Measurements from ENCODE around the gene GDF2.

GDF2 gene

GRCh38 chr10:47354165-47354564 lies 31.9 kb downstream of the GDF2 start:
- Mint-ChIP-seq H3K4me1 (ENCODE audit: low read depth) (no peaks in the 10 kb centered on the region), H3K4me3 (no peak overlapping the region), H3K36me3 (ENCODE audit: low read depth) (no peaks in the 10 kb centered on the region), H3K27ac (no peak overlapping the region), H3K27me3 (no peaks in the 10 kb centered on the region), H3K9me3 (no peaks in the 10 kb centered on the region)
- DNase-seq: no peak

DNA sequence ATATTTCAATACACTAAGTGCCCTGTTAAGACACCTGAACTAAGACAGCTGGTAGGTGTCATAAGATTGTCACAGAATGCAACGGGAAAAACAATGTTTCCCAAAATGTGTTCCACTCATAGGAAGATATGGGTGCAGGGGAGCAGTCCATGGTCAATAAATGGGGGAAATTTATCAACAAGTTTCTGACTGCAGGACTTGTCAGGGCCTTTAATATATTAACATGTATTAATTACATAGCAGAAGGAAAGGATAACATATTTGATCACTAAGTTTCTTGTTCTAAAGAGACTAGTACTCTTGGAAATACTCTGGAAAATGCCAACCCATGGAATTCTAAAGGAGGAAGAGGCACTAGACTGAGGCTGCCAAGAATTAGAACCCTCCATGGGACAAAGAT lies 32.6 kb downstream of the GDF2 start:
- Mint-ChIP-seq H3K27ac (no peak overlapping the region), H3K27me3 (no peaks in the 10 kb centered on the region), H3K4me3 (no peak overlapping the region), H3K4me1 (ENCODE audit: low read depth) (no peaks in the 10 kb centered on the region), H3K36me3 (ENCODE audit: low read depth) (no peaks in the 10 kb centered on the region), H3K9me3 (no peaks in the 10 kb centered on the region)
- DNase-seq: no peak

DNA sequence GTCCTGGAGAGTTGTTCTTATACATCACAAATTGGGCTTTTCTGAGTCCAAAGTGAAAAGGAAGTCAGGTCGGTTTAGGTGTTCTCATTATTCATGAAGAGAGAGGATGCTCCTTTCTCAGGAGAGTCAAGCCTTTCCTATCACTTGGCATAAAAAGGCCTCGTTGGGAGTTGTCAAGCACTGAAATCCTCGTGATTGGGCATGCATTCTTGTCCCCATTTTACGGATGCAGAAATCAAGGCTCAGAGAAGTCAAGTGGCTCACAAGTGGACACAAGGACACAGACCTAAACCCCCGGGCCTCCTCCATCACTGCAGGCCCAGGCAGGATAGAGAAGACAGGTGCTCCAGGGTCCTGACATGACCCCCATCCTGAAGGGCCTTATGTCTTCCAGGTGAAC lies 34.5 kb downstream of the GDF2 start:
- Mint-ChIP-seq H3K4me1 (ENCODE audit: low read depth) (no peaks in the 10 kb centered on the region), H3K4me3 (no peak overlapping the region), H3K36me3 (ENCODE audit: low read depth) (no peaks in the 10 kb centered on the region), H3K27me3 (no peaks in the 10 kb centered on the region), H3K9me3 (no peaks in the 10 kb centered on the region), H3K27ac (no peak overlapping the region)
- no peak for DNase-seq

DNA sequence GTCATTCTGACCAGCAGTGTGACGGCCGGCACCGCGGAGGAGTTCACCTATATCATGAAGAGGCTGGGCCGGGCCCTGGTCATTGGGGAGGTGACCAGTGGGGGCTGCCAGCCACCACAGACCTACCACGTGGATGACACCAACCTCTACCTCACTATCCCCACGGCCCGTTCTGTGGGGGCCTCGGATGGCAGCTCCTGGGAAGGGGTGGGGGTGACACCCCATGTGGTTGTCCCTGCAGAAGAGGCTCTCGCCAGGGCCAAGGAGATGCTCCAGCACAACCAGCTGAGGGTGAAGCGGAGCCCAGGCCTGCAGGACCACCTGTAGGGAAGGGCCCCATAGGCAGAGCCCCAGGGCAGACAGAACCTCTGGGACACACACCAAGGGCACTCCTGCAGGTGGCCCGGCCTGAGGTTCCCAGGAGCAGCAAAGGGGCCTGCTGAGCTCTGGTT lies 34.9 kb downstream of the GDF2 start:
- Mint-ChIP-seq H3K27ac (no peak overlapping the region), H3K9me3 (no peaks in the 10 kb centered on the region), H3K4me1 (ENCODE audit: low read depth) (no peaks in the 10 kb centered on the region), H3K36me3 (ENCODE audit: low read depth) (no peaks in the 10 kb centered on the region), H3K4me3 (no peak overlapping the region), H3K27me3 (no peaks in the 10 kb centered on the region)
- no peak for DNase-seq

- no peaks in the 10 kb centered on the region for H3K27me3 Mint-ChIP-seq
- no peaks in the 10 kb centered on the region for H3K4me1 Mint-ChIP-seq (ENCODE audit: low read depth)
- H3K9me3 Mint-ChIP-seq: no peaks in the 10 kb centered on the region
- no peak overlapping the region for H3K27ac Mint-ChIP-seq
- H3K4me3 Mint-ChIP-seq: no peak overlapping the region
- peak; percentile 13 for DNase-seq
- no peaks in the 10 kb centered on the region for H3K36me3 Mint-ChIP-seq (ENCODE audit: low read depth)
These were observed 35.7 kb downstream of the GDF2 start for GRCh38 chr10:47357911-47358310.

GRCh38 chr10:47358457-47358856 lies 36.2 kb downstream of the GDF2 start:
- Mint-ChIP-seq H3K27me3 (no peaks in the 10 kb centered on the region), H3K36me3 (ENCODE audit: low read depth) (no peaks in the 10 kb centered on the region), H3K27ac (no peak overlapping the region), H3K4me3 (no peak overlapping the region), H3K4me1 (ENCODE audit: low read depth) (no peaks in the 10 kb centered on the region), H3K9me3 (no peaks in the 10 kb centered on the region)
- no peak for DNase-seq

- Mint-ChIP-seq H3K9me3 (no peaks in the 10 kb centered on the region), H3K27ac (no peak overlapping the region), H3K4me3 (no peak overlapping the region), H3K4me1 (ENCODE audit: low read depth) (no peaks in the 10 kb centered on the region), H3K36me3 (ENCODE audit: low read depth) (no peaks in the 10 kb centered on the region), H3K27me3 (no peaks in the 10 kb centered on the region)
- DNase-seq: no peak
These were observed 36.8 kb downstream of the GDF2 start for GRCh38 chr10:47359101-47359500.

GRCh38 chr10:47359626-47360418 lies 37.6 kb downstream of the GDF2 start:
- peak; percentile 15 for DNase-seq
- H3K27ac Mint-ChIP-seq: no peak overlapping the region
- H3K27me3 Mint-ChIP-seq: no peaks in the 10 kb centered on the region
- H3K36me3 Mint-ChIP-seq (ENCODE audit: low read depth): no peaks in the 10 kb centered on the region
- no peak overlapping the region for H3K4me3 Mint-ChIP-seq
- H3K4me1 Mint-ChIP-seq (ENCODE audit: low read depth): no peaks in the 10 kb centered on the region
- H3K9me3 Mint-ChIP-seq: no peaks in the 10 kb centered on the region

GRCh38 chr10:47360419-47361040 lies 38.3 kb downstream of the GDF2 start:
- no peaks in the 10 kb centered on the region for H3K4me1 Mint-ChIP-seq (ENCODE audit: low read depth)
- no peaks in the 10 kb centered on the region for H3K27me3 Mint-ChIP-seq
- H3K9me3 Mint-ChIP-seq: no peaks in the 10 kb centered on the region
- H3K4me3 Mint-ChIP-seq: no peak overlapping the region
- DNase-seq: peak; percentile 5
- no peaks in the 10 kb centered on the region for H3K36me3 Mint-ChIP-seq (ENCODE audit: low read depth)
- H3K27ac Mint-ChIP-seq: no peak overlapping the region

GRCh38 chr10:47361293-47361692 lies 39.0 kb downstream of the GDF2 start:
- peak; percentile 35 for DNase-seq
- no peaks in the 10 kb centered on the region for H3K36me3 Mint-ChIP-seq (ENCODE audit: low read depth)
- H3K4me1 Mint-ChIP-seq (ENCODE audit: low read depth): no peaks in the 10 kb centered on the region
- H3K27me3 Mint-ChIP-seq: no peaks in the 10 kb centered on the region
- no peaks in the 10 kb centered on the region for H3K9me3 Mint-ChIP-seq
- H3K27ac Mint-ChIP-seq: no peak overlapping the region
- no peak overlapping the region for H3K4me3 Mint-ChIP-seq

GRCh38 chr10:47362199-47362598 lies 39.9 kb downstream of the GDF2 start:
- Mint-ChIP-seq H3K27ac (no peak overlapping the region), H3K9me3 (no peaks in the 10 kb centered on the region), H3K36me3 (ENCODE audit: low read depth) (no peaks in the 10 kb centered on the region), H3K27me3 (no peaks in the 10 kb centered on the region), H3K4me1 (ENCODE audit: low read depth) (no peaks in the 10 kb centered on the region), H3K4me3 (no peak overlapping the region)
- no peak for DNase-seq

GRCh38 chr10:47363781-47364180 lies 41.5 kb downstream of the GDF2 start:
- no peak overlapping the region for H3K27ac Mint-ChIP-seq
- H3K4me1 Mint-ChIP-seq (ENCODE audit: low read depth): no peaks in the 10 kb centered on the region
- no peaks in the 10 kb centered on the region for H3K36me3 Mint-ChIP-seq (ENCODE audit: low read depth)
- H3K9me3 Mint-ChIP-seq: no peaks in the 10 kb centered on the region
- no peaks in the 10 kb centered on the region for H3K27me3 Mint-ChIP-seq
- no peak for DNase-seq
- H3K4me3 Mint-ChIP-seq: no peak overlapping the region

DNA sequence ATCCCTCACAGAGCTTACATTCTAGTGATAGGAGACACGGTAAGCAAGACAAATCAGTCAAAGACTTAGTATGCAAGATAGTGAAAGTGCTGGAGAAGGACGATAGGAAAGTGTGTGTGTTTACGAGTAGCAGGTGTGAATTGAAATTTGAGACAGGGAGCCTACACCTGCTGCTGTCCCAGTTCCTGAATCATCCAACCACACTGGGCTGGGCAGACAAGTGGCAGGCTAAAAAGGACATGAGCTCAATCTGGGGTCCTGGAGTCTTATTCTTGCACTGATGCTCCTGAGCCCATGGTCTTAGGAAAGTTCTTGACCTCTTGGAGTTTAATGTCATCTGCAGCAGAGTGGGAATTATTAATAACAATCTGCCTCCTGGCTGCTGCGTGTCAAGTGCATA lies 42.1 kb downstream of the GDF2 start:
- Mint-ChIP-seq H3K9me3 (no peaks in the 10 kb centered on the region), H3K27ac (no peak overlapping the region), H3K36me3 (ENCODE audit: low read depth) (no peaks in the 10 kb centered on the region), H3K27me3 (no peaks in the 10 kb centered on the region), H3K4me3 (no peak overlapping the region), H3K4me1 (ENCODE audit: low read depth) (no peaks in the 10 kb centered on the region)
- no peak for DNase-seq

DNA sequence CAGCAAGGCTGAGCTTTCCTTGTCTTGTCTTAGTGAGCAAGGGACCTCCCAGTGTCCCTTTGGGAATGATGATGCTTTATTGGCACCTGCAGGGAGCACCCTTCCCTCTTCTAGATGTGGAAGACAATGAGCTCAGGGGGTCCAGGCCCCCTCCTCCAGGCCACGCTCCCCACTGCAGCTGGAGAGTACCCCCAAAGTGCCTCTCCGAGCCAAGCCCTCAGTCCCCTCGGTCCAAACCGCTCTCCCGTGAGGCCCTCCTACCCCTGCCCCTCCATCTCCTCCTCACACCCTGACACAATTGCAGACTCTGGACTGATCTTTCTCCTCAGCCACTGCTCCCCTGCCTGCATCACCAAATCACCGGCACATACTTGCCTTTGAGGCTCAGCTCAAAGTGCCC lies 42.7 kb downstream of the GDF2 start:
- no peak for DNase-seq
- H3K36me3 Mint-ChIP-seq (ENCODE audit: low read depth): no peaks in the 10 kb centered on the region
- no peaks in the 10 kb centered on the region for H3K9me3 Mint-ChIP-seq
- no peaks in the 10 kb centered on the region for H3K4me1 Mint-ChIP-seq (ENCODE audit: low read depth)
- no peaks in the 10 kb centered on the region for H3K27me3 Mint-ChIP-seq
- H3K27ac Mint-ChIP-seq: no peak overlapping the region
- H3K4me3 Mint-ChIP-seq: no peak overlapping the region

- no peaks in the 10 kb centered on the region for H3K4me1 Mint-ChIP-seq (ENCODE audit: low read depth)
- no peaks in the 10 kb centered on the region for H3K9me3 Mint-ChIP-seq
- H3K27me3 Mint-ChIP-seq: no peaks in the 10 kb centered on the region
- H3K4me3 Mint-ChIP-seq: no peak overlapping the region
- H3K36me3 Mint-ChIP-seq (ENCODE audit: low read depth): no peaks in the 10 kb centered on the region
- no peak overlapping the region for H3K27ac Mint-ChIP-seq
- peak; percentile 6 for DNase-seq
These were observed 43.4 kb downstream of the GDF2 start for GRCh38 chr10:47365431-47366180.
